Measurements from ENCODE around the gene SLC24A1. TPM values are rescaled to one million over a fixed set of nuclear protein-coding genes. Genes with fewer than 3 reads are reported as not detected.
"Not testable (repeated sequence)": the region's sequence is repeated elsewhere in the genome, so short reads cannot be mapped to it uniquely, and the experiment has no call there.

The SLC24A1 gene
- total RNA-seq, 1 donor, result 1.0 TPM

- H3K9me3 ChIP-seq (ENCODE audit: low read depth, low read length), result no peaks in the 10 kb centered on the region
- H3K27me3 ChIP-seq (ENCODE audit: insufficient read depth, low read length), result no peaks in the 10 kb centered on the region
- peak within 1 kb of the TSS; percentile 94 for H3K4me3 ChIP-seq (ENCODE audit: low read length)
- peaks cover 26% of the 10 kb centered on the region for H3K4me1 ChIP-seq (ENCODE audit: insufficient read depth, low read length)
Observed at GRCh38 chr15:65610871-65611718, 10.6 kb upstream of the SLC24A1 start, which contains the start of gene INTS14. TSS of gene INTS14 (minus strand) at chr15:65611131. CDS start at chr15:65607380, 3,751 bp downstream.

- Histone ChIP-seq H3K9me3 (ENCODE audit: low read depth, low read length) (no peaks in the 10 kb centered on the region), H3K4me1 (ENCODE audit: insufficient read depth, low read length) (peaks cover 26% of the 10 kb centered on the region), H3K27me3 (ENCODE audit: insufficient read depth, low read length) (no peaks in the 10 kb centered on the region), H3K4me3 (ENCODE audit: low read length) (peak overlapping the region; percentile 94)
Observed at GRCh38 chr15:65611888-65612615, 9.7 kb upstream of the SLC24A1 start.

GRCh38 chr15:65612616-65612946 lies 9.2 kb upstream of the SLC24A1 start:
- H3K27me3 ChIP-seq (ENCODE audit: insufficient read depth, low read length), result no peaks in the 10 kb centered on the region
- no peaks in the 10 kb centered on the region for H3K9me3 ChIP-seq (ENCODE audit: low read depth, low read length)
- peaks cover 26% of the 10 kb centered on the region for H3K4me1 ChIP-seq (ENCODE audit: insufficient read depth, low read length)
- no peak overlapping the region for H3K4me3 ChIP-seq (ENCODE audit: low read length)

GRCh38 chr15:65612949-65613744 lies 8.6 kb upstream of the SLC24A1 start:
- no peak overlapping the region for H3K4me3 ChIP-seq (ENCODE audit: low read length)
- no peaks in the 10 kb centered on the region for H3K9me3 ChIP-seq (ENCODE audit: low read depth, low read length)
- no peaks in the 10 kb centered on the region for H3K27me3 ChIP-seq (ENCODE audit: insufficient read depth, low read length)
- H3K4me1 ChIP-seq (ENCODE audit: insufficient read depth, low read length), result peaks cover 26% of the 10 kb centered on the region

GRCh38 chr15:65615887-65616286 lies 5.9 kb upstream of the SLC24A1 start:
- peaks cover 13% of the 10 kb centered on the region for H3K4me1 ChIP-seq (ENCODE audit: insufficient read depth, low read length)
- H3K4me3 ChIP-seq (ENCODE audit: low read length); H3K27me3 ChIP-seq (ENCODE audit: insufficient read depth, low read length); H3K9me3 ChIP-seq (ENCODE audit: low read depth, low read length): not testable (repeated sequence)

- H3K9me3 ChIP-seq (ENCODE audit: low read depth, low read length), result no peaks in the 10 kb centered on the region
- H3K4me3 ChIP-seq (ENCODE audit: low read length), result no peak overlapping the region
- H3K4me1 ChIP-seq (ENCODE audit: insufficient read depth, low read length), result no peaks in the 10 kb centered on the region
- H3K27me3 ChIP-seq (ENCODE audit: insufficient read depth, low read length), result no peaks in the 10 kb centered on the region
Observed at GRCh38 chr15:65618560-65619109, 3.1 kb upstream of the SLC24A1 start.

- Histone ChIP-seq H3K4me1 (ENCODE audit: insufficient read depth, low read length) (no peaks in the 10 kb centered on the region), H3K4me3 (ENCODE audit: low read length) (no peak overlapping the region), H3K9me3 (ENCODE audit: low read depth, low read length) (no peaks in the 10 kb centered on the region), H3K27me3 (ENCODE audit: insufficient read depth, low read length) (no peaks in the 10 kb centered on the region)
Observed at GRCh38 chr15:65619626-65620290, 2.0 kb upstream of the SLC24A1 start.

- H3K9me3 ChIP-seq (ENCODE audit: low read depth, low read length), result no peaks in the 10 kb centered on the region
- no peaks in the 10 kb centered on the region for H3K4me1 ChIP-seq (ENCODE audit: insufficient read depth, low read length)
- H3K27me3 ChIP-seq (ENCODE audit: insufficient read depth, low read length), result no peaks in the 10 kb centered on the region
Observed at GRCh38 chr15:65620833-65621232, 905 bp upstream of the SLC24A1 start.

GRCh38 chr15:65623103-65623502 lies 1.4 kb downstream of the SLC24A1 start:
- no peak overlapping the region for H3K4me3 ChIP-seq (ENCODE audit: low read length)
- H3K4me1 ChIP-seq (ENCODE audit: insufficient read depth, low read length), result no peaks in the 10 kb centered on the region
- H3K9me3 ChIP-seq (ENCODE audit: low read depth, low read length), result no peaks in the 10 kb centered on the region
- H3K27me3 ChIP-seq (ENCODE audit: insufficient read depth, low read length), result no peaks in the 10 kb centered on the region

More at GRCh38 chr15:65620833-65621232, 905 bp upstream of the SLC24A1 start:
- H3K4me3 ChIP-seq (ENCODE audit: low read length), result no peak overlapping the region

GRCh38 chr15:65626856-65627255 lies 5.1 kb downstream of the SLC24A1 start:
- Histone ChIP-seq H3K4me3 (ENCODE audit: low read length) (no peak overlapping the region), H3K4me1 (ENCODE audit: insufficient read depth, low read length) (no peaks in the 10 kb centered on the region), H3K27me3 (ENCODE audit: insufficient read depth, low read length) (no peaks in the 10 kb centered on the region), H3K9me3 (ENCODE audit: low read depth, low read length) (no peaks in the 10 kb centered on the region)

- H3K9me3 ChIP-seq (ENCODE audit: low read depth, low read length), result no peaks in the 10 kb centered on the region
- no peak overlapping the region for H3K4me3 ChIP-seq (ENCODE audit: low read length)
- H3K4me1 ChIP-seq (ENCODE audit: insufficient read depth, low read length), result no peaks in the 10 kb centered on the region
- H3K27me3 ChIP-seq (ENCODE audit: insufficient read depth, low read length), result no peaks in the 10 kb centered on the region
Observed at GRCh38 chr15:65629548-65629947, 7.8 kb downstream of the SLC24A1 start.

- H3K4me1 ChIP-seq (ENCODE audit: insufficient read depth, low read length), result no peaks in the 10 kb centered on the region
- H3K27me3 ChIP-seq (ENCODE audit: insufficient read depth, low read length), result no peaks in the 10 kb centered on the region
- H3K9me3 ChIP-seq (ENCODE audit: low read depth, low read length), result no peaks in the 10 kb centered on the region
- H3K4me3 ChIP-seq (ENCODE audit: low read length), result no peak overlapping the region
Observed at GRCh38 chr15:65630760-65631159, 9.0 kb downstream of the SLC24A1 start.

- H3K9me3 ChIP-seq (ENCODE audit: low read depth, low read length), result no peaks in the 10 kb centered on the region
- no peaks in the 10 kb centered on the region for H3K27me3 ChIP-seq (ENCODE audit: insufficient read depth, low read length)
- no peak overlapping the region for H3K4me3 ChIP-seq (ENCODE audit: low read length)
- no peaks in the 10 kb centered on the region for H3K4me1 ChIP-seq (ENCODE audit: insufficient read depth, low read length)
Observed at GRCh38 chr15:65631503-65631902, 9.8 kb downstream of the SLC24A1 start.

- Histone ChIP-seq H3K27me3 (ENCODE audit: insufficient read depth, low read length) (no peaks in the 10 kb centered on the region), H3K9me3 (ENCODE audit: low read depth, low read length) (no peaks in the 10 kb centered on the region), H3K4me3 (ENCODE audit: low read length) (no peak overlapping the region), H3K4me1 (ENCODE audit: insufficient read depth, low read length) (no peaks in the 10 kb centered on the region)
Observed at GRCh38 chr15:65632780-65633375, 11.1 kb downstream of the SLC24A1 start.

Measured in mononuclear cell (primary cell).